Activated CD4-positive, alpha-beta memory T cell treated with anti-CD3 and anti-CD28 coated beads, Interleukin-2, amount 10 ng/mL, durations not matched to agents 7 days and 5 days (primary cell): ENCODE data around the gene TSN. TPM values are rescaled to one million over a fixed set of nuclear protein-coding genes. Genes with fewer than 3 reads are reported as not detected.
"Not testable (repeated sequence)": the region's sequence is repeated elsewhere in the genome, so short reads cannot be mapped to it uniquely, and the experiment has no call there.

Experiments
- CTCF ChIA-PET: fragments of 350-600 bp; sonication (Branson Sonifier 250); formaldehyde crosslinking; loops from one replicate; lab custom pipeline; 2021; ENCODE audit warnings: antibody characterized with exemption, inconsistent platforms; lab: Charles Lee
- POLR2A ChIA-PET: fragments of 350-600 bp; sonication (Branson Sonifier 250); formaldehyde crosslinking; loops from one replicate; lab custom pipeline; 2021; ENCODE audit warnings: antibody characterized with exemption; lab: Charles Lee
- DNase-seq: peaks from one replicate; pipeline ENCODE4 v3.0.0-alpha.2; 2020
- H3K27ac Mint-ChIP-seq: one replicate; pipeline ENCODE4 v1.8.0; 2021; ENCODE audit warnings: mild to moderate bottlenecking, mixed read lengths
- H3K27me3 Mint-ChIP-seq: one replicate; pipeline ENCODE4 v1.8.0; 2021; ENCODE audit warnings: mixed read lengths
- H3K36me3 Mint-ChIP-seq: one replicate; pipeline ENCODE4 v1.8.0; 2021; ENCODE audit warnings: low read depth, mixed read lengths
- H3K4me1 Mint-ChIP-seq: one replicate; pipeline ENCODE4 v1.8.0; 2021; ENCODE audit warnings: mixed read lengths
- H3K4me3 Mint-ChIP-seq: one replicate; pipeline ENCODE4 v1.8.0; 2021; ENCODE audit warnings: mild to moderate bottlenecking, mixed read lengths
- H3K9me3 Mint-ChIP-seq: one replicate; pipeline ENCODE4 v1.8.0; 2021; ENCODE audit warnings: mixed read lengths
- total RNA-seq, 2 experiments: library from RNA; stranded (reverse); gene quantifications; one replicate each; pipeline ENCODE4 v1.2.3, GENCODE V29; 2021

Gene TSN
- 10 to 100 TPM; 52.7 to 56.7 TPM for total RNA-seq

- H3K4me1 Mint-ChIP-seq: peaks cover 26% of the 10 kb centered on the region
- no peaks in the 10 kb centered on the region for H3K9me3 Mint-ChIP-seq
- ChIA-PET POLR2A (interaction anchor here (0.9 to 4.0 kb wide), 6 partner anchors 17 to 225 kb away, joined by 3 to 28 read pairs (median 13); partner anchors contain the start of genes CLASP1, NIFK and RNU4ATAC), CTCF (interaction anchor here (0.6 kb wide), 1 partner anchor 352 kb away, joined by 3 read pairs; no protein-coding TSS in a partner anchor)
- no peaks in the 10 kb centered on the region for H3K27me3 Mint-ChIP-seq
- peak within 1 kb of the TSS; percentile 88 for H3K27ac Mint-ChIP-seq
- H3K36me3 Mint-ChIP-seq: peaks cover 22% of the 10 kb centered on the region
- peak; percentile 98 for DNase-seq
- peak within 1 kb of the TSS; percentile 86 for H3K4me3 Mint-ChIP-seq
Observed at GRCh38 chr2:121755237-121756111, at the start of gene TSN. TSS of gene TSN (plus strand) at chr2:121755651. CDS start at chr2:121755780, 129 bp downstream.

GRCh38 chr2:121705958-121706357, 49.5 kb upstream of the TSN start:
- DNase-seq: no peak
- CTCF ChIA-PET: no interaction called here
- peaks cover 5% of the 10 kb centered on the region for H3K27me3 Mint-ChIP-seq
- H3K4me1 Mint-ChIP-seq: peaks cover 18% of the 10 kb centered on the region
- POLR2A ChIA-PET: interaction anchor here (0.6 to 1.8 kb wide), 3 partner anchors 56 to 275 kb away, joined by 3 to 4 read pairs (median 4); partner anchors contain the start of genes CLASP1 and RNU4ATAC
- H3K27ac Mint-ChIP-seq: no peak overlapping the region
- no peaks in the 10 kb centered on the region for H3K36me3 Mint-ChIP-seq
- no peaks in the 10 kb centered on the region for H3K9me3 Mint-ChIP-seq
- H3K4me3 Mint-ChIP-seq: no peak overlapping the region

- Mint-ChIP-seq H3K4me1 (peaks cover 5% of the 10 kb centered on the region), H3K27ac (no peak overlapping the region), H3K36me3 (no peaks in the 10 kb centered on the region), H3K9me3 (no peaks in the 10 kb centered on the region), H3K27me3 (peaks cover 5% of the 10 kb centered on the region), H3K4me3 (no peak overlapping the region)
- ChIA-PET POLR2A (interaction anchor here (1.5 kb wide), 1 partner anchor 176 kb away, joined by 6 read pairs; the partner anchor contains the start of gene RNU4ATAC), CTCF (interaction anchor here (1.0 kb wide), 1 partner anchor 305 kb away, joined by 4 read pairs; no protein-coding TSS in a partner anchor)
- DNase-seq: no peak
Observed at GRCh38 chr2:121707344-121707919, 48.0 kb upstream of the TSN start.

GRCh38 chr2:121707920-121708361, 47.5 kb upstream of the TSN start:
- CTCF ChIA-PET: interaction anchor here (1.0 kb wide), 1 partner anchor 306 kb away, joined by 4 read pairs; no protein-coding TSS in a partner anchor
- H3K36me3 Mint-ChIP-seq: no peaks in the 10 kb centered on the region
- no peak overlapping the region for H3K27ac Mint-ChIP-seq
- H3K4me1 Mint-ChIP-seq: peaks cover 2% of the 10 kb centered on the region
- POLR2A ChIA-PET: interaction anchor here (1.5 kb wide), 1 partner anchor 177 kb away, joined by 6 read pairs; the partner anchor contains the start of gene RNU4ATAC
- no peak overlapping the region for H3K4me3 Mint-ChIP-seq
- H3K9me3 Mint-ChIP-seq: no peaks in the 10 kb centered on the region
- peaks cover 5% of the 10 kb centered on the region for H3K27me3 Mint-ChIP-seq
- DNase-seq: no peak

DNA sequence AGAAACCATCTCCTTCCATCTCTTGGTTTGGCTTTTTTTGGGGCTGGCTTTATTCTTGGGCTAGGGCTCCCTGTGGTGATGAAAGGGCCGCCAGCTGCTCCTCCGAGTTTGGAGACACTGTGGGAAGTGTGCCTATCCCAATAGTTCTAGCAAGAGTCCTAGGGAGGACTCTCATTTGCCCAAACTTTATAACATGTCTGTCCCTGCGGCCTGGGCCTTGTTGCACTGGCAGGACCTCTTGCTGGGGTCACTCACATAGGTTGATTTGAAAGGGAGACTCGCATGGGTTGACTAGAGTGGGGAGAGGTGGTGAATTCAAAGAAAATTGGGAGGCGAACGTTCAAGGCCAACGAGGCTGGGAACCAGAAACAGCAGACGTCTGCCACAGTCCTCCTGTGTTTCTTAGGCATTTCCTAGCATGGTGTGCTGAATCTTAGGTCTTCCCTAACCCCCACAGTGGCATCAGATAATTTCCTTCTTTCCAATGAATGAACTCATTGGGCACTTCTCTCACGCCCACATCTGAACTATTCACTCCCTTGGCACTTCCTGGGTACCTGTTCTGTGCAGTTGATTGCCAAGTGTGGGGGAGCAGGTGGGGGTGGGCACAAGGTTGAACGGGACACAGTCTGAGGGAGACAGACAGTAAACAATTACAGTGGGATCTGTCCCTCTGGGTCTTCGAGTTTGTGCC, 45.5 kb upstream of the TSN start:
- Mint-ChIP-seq H3K4me1 (peaks cover 2% of the 10 kb centered on the region), H3K4me3 (no peak overlapping the region), H3K27me3 (peaks cover 5% of the 10 kb centered on the region), H3K9me3 (no peaks in the 10 kb centered on the region), H3K36me3 (no peaks in the 10 kb centered on the region), H3K27ac (no peak overlapping the region)
- POLR2A ChIA-PET: no interaction called here
- DNase-seq: no peak
- CTCF ChIA-PET: no interaction called here

DNA sequence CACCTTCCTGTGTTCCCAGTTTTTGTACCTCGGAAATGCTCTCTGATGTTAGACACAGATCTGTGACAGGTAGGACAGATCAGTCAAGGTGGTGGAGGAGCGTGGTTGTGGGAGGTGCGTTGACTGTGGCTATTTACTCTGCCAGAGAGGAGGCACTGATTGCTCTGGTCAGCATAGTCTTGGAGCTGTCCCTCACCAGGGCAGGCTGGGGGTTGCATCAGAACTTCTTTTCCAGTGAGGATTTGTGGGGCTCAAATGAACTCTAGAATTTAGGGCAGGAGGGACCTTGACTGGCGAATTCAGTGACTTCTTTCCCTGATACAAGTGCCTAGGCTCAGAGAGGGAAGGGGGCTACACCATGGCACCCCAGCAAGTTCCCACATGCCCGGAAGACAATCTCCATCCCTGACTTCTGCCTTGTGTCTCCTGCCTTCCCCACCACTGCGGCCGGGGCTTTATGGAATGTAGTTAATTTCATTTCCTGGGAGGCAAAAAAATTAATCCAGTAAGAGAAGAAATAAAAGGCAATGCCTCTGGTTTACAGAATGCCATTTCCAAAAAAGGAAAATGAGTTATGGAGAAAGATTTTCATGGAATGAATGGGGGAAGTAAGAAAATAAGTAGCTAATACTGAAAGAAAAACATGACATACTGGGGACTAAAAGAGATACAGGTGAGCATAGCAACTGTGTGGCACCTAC, 44.8 kb upstream of the TSN start:
- Mint-ChIP-seq H3K9me3 (no peaks in the 10 kb centered on the region), H3K4me3 (no peak overlapping the region), H3K36me3 (no peaks in the 10 kb centered on the region), H3K4me1 (no peaks in the 10 kb centered on the region), H3K27ac (no peak overlapping the region), H3K27me3 (peaks cover 5% of the 10 kb centered on the region)
- no peak for DNase-seq
- CTCF ChIA-PET: no interaction called here
- POLR2A ChIA-PET: no interaction called here

GRCh38 chr2:121711481-121711880, 44.0 kb upstream of the TSN start:
- H3K4me1 Mint-ChIP-seq, H3K27ac Mint-ChIP-seq: not testable (repeated sequence)

DNA sequence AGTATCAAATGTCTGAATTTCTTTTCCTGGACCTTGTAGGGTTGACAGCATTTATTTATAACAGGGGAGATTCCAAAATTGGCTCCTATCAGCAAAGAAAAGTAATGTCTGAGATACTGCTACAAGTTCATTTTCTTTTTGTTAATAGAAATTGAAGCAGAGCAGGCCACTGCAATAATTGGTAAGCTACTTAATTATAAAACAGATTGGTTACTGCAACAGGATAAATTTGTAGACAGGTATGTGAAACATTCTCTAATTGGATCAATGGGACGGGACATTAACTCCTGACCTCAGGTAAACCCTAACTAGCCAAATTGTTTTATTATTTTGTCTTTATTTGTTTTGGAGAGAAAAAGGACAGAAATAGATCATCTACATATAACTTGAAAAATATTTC, 39.3 kb upstream of the TSN start:
- Mint-ChIP-seq H3K4me3 (no peak overlapping the region), H3K36me3 (no peaks in the 10 kb centered on the region), H3K9me3 (no peaks in the 10 kb centered on the region), H3K27ac (no peak overlapping the region), H3K27me3 (no peaks in the 10 kb centered on the region), H3K4me1 (peaks cover 9% of the 10 kb centered on the region)
- ChIA-PET POLR2A (interaction anchor here (0.5 to 2.6 kb wide), 5 partner anchors 15 to 185 kb away, joined by 3 to 9 read pairs (median 3); partner anchors contain the start of genes NIFK and RNU4ATAC), CTCF (interaction anchor here (0.9 to 1.0 kb wide), 2 partner anchors 60 to 314 kb away, joined by 3 read pairs; no protein-coding TSS in a partner anchor)
- no peak for DNase-seq

More at GRCh38 chr2:121711481-121711880, 44.0 kb upstream of the TSN start:
- H3K36me3 Mint-ChIP-seq, H3K4me3 Mint-ChIP-seq, POLR2A ChIA-PET, H3K27me3 Mint-ChIP-seq, DNase-seq, H3K9me3 Mint-ChIP-seq, CTCF ChIA-PET: not testable (repeated sequence)

GRCh38 chr2:121717529-121717928, 37.9 kb upstream of the TSN start:
- ChIA-PET POLR2A (interaction anchor here (0.6 to 4.2 kb wide), 3 partner anchors 17 to 186 kb away, joined by 4 to 24 read pairs (median 12); partner anchors contain the start of genes CLASP1 and RNU4ATAC), CTCF (interaction anchor here (1.5 to 7.0 kb wide), 3 partner anchors 67 to 186 kb away, joined by 3 to 42 read pairs (median 5); partner anchors contain the start of gene RNU4ATAC)
- Mint-ChIP-seq H3K27ac (no peak overlapping the region), H3K36me3 (no peaks in the 10 kb centered on the region), H3K4me3 (no peak overlapping the region), H3K27me3 (no peaks in the 10 kb centered on the region), H3K9me3 (no peaks in the 10 kb centered on the region), H3K4me1 (peaks cover 20% of the 10 kb centered on the region)
- DNase-seq: no peak

DNA sequence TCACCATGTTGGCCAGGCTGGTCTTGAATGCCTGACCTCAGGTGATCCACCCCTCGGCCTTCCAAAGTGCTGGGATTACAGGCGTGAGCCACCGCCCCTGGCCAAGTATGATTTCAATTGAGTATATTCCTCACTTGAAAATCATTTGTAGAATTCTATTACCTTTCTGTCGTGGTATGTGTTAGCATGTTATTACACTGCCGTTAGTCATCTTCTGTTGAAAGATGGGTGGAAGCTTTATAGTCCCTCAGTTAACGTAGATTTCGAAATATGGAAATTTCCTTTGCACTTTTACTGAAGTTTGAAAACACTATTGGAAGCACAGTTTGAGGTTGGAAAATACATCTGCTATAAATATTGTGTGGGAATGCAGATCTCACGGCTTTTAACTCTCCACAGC, 33.5 kb upstream of the TSN start:
- peaks cover 12% of the 10 kb centered on the region for H3K36me3 Mint-ChIP-seq
- no peaks in the 10 kb centered on the region for H3K27me3 Mint-ChIP-seq
- CTCF ChIA-PET: interaction anchor here (0.5 to 7.0 kb wide), 3 partner anchors 74 to 578 kb away, joined by 3 to 42 read pairs (median 3); partner anchors contain the start of gene RNU4ATAC
- POLR2A ChIA-PET: interaction anchor here (1.0 to 5.0 kb wide), 5 partner anchors 13 to 191 kb away, joined by 4 to 69 read pairs (median 5); partner anchors contain the start of gene RNU4ATAC
- H3K4me3 Mint-ChIP-seq: peak overlapping the region; percentile 25
- peak overlapping the region; percentile 92 for H3K27ac Mint-ChIP-seq
- no peaks in the 10 kb centered on the region for H3K9me3 Mint-ChIP-seq
- no peak for DNase-seq
- peaks cover 36% of the 10 kb centered on the region for H3K4me1 Mint-ChIP-seq

DNA sequence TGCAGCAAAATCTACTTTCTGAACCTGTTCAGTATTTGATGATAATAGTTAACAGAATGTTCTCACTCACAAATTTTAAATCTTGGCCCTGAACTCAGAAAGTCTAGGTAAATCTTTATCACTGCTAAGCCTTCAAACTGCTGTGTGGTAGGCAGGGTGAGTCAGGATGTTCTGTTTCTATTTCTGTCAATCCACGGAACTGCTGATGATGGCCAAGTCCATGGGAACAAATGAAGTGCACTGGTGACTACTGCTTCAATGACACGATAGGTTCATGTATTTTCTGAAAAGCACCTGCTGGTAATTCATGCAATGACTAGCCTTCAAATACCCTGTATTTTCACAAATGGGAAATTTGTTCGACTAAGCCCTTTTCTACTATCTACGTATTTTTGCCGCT, 33.0 kb upstream of the TSN start:
- Mint-ChIP-seq H3K4me1 (peaks cover 38% of the 10 kb centered on the region), H3K27ac (peak overlapping the region; percentile 92), H3K4me3 (peak overlapping the region; percentile 25), H3K36me3 (peaks cover 17% of the 10 kb centered on the region), H3K27me3 (no peaks in the 10 kb centered on the region), H3K9me3 (no peaks in the 10 kb centered on the region)
- ChIA-PET CTCF (interaction anchor here (0.5 to 7.0 kb wide), 2 partner anchors 191 to 577 kb away, joined by 3 to 42 read pairs; partner anchors contain the start of gene RNU4ATAC), POLR2A (interaction anchor here (1.0 to 5.0 kb wide), 4 partner anchors 13 to 192 kb away, joined by 4 to 69 read pairs (median 9); partner anchors contain the start of gene RNU4ATAC)
- peak; percentile 52 for DNase-seq
